GM18502 (cell line): ENCODE results near the gene KDM5B.
"Not testable (repeated sequence)": the region's sequence is repeated elsewhere in the genome, so short reads cannot be mapped to it uniquely, and the experiment has no call there.

ENCODE experiments used
- ATAC-seq: cut with Tn5 transposase; IDR thresholded peaks from one replicate; pipeline ENCODE4 v1.9.1; 2021; ENCODE audit warnings: mild to moderate bottlenecking; ENCODE audit not compliant: unreplicated experiment, poor library complexity

KDM5B gene

DNA sequence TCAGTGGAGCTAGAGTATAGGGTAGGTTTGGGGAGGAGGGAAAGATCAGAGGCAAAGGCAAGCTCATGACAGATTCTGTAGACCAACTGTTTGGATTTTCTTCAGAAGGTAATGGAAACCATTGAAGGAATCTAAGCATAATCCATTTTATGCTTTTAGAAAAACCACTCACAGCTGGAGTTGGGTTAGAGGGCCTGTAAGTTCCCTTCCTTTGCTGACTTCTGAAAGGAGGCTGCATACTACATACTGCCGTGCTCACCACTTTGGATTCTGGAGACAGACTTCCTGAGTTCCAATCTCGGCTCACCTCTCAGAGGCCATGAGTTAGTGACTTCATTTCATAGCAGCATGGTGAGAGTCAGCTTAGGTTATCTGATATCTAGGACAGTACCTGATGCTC lies 91.6 kb downstream of the KDM5B start:
- ATAC-seq = no peak

DNA sequence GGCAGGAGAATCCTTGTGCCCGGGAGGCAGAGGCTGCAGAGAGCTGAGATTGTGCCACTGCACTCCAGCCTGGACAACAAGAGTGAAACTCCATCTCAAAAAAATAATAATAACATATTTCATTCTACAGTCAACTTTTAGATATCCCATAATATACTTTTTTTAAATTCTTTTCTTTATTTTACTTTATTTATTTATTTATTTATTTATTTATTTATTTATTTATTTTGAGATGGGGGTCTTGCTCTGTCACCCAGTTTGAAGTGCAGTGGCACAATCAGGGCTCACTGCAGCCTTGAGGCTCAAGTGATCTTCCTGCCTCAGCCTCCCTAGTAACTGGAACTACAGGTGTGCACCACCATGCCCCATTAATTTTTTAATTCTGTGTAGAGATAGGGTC lies 94.0 kb downstream of the KDM5B start:
- ATAC-seq = not testable (repeated sequence)

DNA sequence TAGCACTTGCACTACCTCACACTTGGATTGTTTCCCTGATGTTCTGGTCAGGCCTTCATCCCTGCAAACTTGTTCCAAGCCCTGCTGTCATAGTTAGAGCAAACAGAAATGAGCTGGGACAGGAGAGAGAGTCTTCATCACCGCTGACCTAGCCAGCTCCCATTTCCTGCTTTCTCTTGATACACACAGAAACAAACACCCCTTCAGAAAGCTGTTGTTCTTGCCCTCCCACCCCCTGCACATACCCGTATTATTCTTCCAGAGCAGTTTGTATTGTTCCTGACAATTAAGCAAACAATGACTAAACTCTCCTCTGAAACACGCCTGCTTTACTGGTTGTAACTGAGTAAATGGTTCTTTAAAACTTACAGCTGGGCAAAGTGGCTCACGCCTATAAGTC lies 95.1 kb downstream of the KDM5B start:
- no peak for ATAC-seq

DNA sequence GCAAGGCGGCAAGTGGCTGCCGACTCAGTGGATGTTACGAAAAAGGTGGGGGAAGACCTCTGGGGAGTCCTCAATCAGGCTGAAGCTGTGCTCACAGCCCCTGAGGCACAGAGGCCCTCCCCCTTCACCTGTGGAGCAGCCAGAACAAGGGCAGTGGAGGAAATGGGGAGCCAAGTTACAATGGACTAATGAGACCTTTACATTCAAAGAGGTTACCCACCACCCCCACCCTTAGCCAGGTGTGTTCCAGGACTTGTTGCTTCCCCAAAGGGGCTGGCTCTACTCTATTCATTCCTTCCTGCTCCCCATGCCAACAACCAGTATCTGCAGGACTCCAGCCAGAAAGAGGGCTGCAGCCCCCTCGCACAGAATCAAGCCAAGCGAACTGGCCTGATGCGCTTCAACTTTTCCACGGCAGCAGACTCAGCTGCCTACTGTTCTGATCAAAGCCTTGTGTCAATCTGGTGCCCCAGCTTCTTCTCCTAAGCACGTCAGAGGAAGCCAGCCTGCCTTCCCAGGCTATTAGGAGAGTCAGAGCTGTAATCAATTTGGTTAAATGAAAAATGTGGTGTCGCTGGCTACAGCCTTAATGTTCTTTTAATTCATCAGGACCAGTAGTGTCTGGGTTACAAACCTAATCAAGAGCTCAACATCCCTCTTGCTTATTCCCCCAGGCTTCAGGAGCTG lies 96.1 kb downstream of the KDM5B start:
- no peak for ATAC-seq

DNA sequence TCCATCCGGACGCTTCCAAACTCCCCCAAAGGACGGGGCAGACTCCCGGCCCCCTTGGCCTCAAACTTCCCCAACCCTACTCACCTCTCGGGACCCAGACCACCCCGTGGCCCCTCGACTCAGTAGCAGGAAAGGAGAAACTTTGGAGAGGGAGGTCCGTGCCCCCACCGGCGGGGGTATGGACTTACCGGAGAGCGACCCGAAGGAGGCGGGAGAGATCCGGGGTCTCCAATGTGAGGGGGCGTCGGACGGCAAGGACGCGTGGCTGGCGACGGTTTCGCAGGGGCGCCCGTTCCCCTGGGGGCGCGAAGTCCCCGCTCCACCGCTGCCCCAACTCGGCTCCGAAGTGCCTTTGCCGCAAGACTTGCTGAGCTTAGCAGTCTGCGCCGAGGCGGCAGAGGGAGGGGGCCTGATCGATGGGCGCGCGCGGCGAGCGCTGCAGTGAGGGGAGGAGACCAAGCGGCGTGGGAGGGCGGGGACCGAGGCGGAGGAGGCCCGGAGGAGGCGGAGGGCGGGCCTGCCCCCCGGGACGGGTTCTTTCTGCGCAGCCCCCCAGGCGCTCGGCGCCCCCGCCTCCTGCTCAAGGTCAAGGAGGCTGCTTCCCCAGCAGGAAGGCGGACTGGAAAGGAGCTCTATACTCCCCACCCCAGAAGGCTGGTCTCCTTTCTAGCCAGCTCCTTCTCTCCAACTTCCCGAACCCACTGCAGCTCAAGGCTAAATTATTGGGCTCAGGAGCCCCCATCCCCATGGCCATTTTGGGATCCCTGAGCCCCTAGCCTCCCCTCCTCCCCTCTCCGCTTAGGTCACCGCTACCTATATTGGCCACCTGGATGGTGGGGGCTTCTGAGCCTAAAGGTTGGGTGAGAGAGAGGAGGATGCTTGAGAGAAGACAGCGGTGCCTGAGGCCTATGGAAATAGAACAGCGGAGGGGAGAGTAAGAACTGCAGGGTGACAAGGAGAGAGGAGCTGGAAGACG lies 97.9 kb downstream of the KDM5B start, which contains the start of gene SYT2:
TSS of gene SYT2 (minus strand) at position 385 of the 976 bp plus-strand sequence. CDS start 104,682 bp downstream, outside the sequence.
- ATAC-seq = no peak

DNA sequence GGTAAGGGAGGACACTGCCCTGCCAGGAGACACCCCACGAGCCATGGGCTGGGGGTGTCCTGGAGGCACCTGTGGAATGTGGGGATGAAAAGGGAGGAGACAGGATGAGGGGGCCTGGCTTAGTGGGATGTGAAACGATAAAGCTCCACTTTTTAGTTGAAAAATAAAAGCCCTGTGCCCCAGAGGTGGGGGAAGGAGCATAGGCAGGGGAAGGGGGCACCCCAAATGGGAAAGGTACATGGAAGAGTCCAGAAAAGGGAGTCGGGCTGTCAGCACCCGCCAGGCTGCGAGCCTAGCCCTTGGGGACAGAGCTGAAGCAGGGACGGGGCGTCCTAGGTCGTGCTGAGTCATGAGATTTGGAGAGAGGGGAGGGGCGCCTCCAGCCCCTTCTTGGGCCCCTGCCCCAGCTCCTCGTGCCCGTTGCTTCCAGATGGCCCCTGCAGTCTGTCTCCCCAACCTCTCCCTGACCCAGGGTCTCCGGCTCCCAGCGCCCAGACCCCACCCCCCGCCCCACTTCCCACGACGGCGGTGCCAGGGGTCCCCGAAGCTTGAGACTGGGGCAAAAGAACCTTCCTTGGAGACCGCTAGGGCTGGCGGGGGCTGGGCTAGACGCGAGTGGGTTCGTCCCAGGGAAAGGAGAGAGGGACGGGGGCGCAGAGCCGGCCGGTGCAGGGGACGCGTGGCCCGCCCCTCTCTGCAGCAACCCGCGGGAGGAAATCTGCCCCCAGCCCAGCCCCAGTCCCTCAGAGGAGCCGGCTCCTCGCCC lies 98.8 kb downstream of the KDM5B start:
- no peak for ATAC-seq

DNA sequence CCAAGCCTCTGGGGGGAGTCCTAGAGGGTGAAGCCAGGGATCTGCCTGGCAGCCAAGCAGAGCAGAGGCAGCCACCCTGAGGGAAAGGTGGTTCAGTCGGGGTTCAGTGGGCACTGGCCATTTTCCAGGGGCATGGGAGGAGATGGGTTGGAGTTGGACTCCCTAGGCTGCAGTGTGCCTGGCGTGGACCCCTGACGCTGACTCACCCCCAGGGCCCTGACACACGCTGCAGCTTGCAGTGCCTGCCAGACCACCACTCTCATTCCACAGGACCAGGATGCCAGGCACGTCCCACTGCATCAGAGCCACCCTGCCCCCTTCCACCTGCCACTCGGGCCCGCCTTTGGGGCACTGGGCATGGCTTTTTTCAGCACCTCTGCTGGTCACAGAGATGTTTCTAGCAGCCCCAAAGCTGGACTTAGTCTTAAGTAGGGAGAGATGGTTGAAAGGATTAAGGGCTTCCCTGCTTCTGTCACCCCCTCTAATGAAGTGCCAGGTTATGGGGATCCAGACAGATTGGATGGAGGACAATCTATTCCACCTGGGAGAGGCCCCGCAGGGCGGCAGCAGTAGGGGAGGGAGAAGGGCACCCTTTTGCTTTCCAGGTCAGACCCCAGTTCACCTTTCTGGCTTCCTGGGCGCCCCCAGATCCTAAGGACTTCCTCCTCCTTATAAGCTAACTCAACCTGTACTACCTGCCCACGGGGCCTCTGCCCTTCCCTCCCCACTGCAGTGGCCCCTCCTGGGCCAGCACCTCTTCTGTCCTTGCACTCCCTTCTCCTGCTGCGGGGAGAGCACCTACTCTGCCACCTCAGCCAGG lies 99.6 kb downstream of the KDM5B start:
- no peak for ATAC-seq

DNA sequence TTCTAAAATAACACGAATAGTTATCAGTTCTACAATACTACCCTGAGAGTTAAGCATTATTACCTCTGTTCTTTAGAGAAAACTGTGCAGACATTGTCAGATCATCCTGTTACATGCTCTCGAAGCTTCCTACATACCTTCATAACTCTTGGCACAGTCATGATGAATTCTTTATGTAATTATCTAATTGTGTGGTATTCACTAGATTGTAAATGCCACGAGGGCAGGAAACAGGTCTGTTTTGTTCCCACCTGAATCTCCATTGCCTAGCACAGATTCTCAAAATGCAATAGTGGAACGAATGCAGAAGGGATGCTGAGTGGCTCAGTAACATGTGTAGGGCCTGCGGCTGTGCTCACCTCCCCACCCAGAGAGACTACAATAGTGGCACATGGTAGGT lies 101.4 kb downstream of the KDM5B start:
- no peak for ATAC-seq

DNA sequence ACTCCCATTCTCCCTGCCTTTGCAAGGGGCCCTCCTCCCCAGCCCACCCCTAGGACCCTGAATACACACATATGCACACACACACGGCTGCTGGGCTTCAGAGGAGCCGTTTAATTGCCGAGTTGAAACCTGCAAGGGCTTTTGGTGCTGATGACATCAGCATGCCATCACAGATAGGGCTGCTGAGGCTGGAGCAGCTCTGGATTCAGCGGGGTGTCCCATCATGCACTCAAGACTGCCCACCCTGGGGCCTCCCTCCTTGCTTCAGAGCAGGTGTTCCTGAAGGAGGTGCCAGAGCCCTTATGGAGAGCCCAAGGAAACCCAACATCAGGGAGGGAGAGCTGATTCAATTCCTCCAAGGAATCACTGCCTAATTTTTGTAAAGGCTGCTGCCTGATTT lies 103.6 kb downstream of the KDM5B start:
- no peak for ATAC-seq

DNA sequence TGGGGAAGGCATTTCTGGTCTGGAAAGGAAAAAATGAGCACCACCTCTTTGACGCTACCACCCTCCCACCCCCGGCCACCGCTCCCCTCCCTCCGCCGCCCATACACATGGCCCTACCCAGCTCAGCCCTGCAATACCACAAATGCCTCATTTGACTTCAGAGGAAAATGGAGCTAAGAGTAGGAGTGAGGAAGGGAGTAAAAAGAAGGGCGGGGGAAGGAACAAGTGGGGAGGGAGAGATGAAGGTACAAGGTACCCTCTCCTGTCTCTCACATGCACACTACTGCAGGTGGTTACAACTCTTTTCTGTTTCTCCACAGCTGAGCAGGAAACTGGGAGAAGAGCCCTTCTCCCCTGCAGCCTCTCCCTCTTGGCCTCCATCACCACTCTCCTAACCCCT lies 105.0 kb downstream of the KDM5B start:
- no peak for ATAC-seq

DNA sequence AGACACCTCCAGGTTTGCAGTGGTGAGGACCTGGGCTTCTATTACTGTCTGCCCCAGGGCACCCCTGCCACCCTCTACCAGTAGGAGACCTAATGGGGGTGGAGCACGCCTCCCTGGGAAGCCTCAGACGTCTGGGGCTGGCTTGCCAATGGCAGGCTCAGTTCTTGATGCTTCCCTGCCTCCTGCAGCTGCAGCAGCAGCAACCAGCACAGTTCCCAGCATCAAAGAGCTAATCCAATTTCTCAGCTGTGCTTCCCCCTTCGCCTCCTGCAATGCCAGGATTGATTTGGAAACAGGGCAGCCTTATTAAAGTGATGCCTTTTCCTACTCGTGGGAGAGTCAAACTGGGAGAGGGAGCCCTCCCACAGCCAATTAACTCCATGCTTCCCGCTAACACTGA lies 106.1 kb downstream of the KDM5B start:
- no peak for ATAC-seq

DNA sequence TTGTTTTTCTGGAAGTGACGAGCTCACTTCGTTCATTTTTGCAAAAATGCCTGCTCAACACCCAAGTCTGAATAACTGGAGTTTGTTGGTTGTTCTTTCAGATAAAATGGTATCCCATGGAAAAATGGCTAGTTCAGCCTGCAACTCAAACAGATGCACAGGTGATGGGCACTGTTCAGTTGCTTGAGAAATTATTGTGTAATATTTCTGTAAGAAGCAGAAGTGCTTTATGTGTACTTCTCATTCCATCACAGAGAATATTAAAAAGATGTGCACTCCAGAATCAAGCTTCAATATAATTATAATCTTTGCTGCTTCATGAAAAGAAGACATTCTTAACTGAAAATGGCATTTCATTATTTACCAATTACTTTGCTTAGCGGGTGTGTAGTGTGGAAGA lies 107.0 kb downstream of the KDM5B start:
- ATAC-seq = no peak

DNA sequence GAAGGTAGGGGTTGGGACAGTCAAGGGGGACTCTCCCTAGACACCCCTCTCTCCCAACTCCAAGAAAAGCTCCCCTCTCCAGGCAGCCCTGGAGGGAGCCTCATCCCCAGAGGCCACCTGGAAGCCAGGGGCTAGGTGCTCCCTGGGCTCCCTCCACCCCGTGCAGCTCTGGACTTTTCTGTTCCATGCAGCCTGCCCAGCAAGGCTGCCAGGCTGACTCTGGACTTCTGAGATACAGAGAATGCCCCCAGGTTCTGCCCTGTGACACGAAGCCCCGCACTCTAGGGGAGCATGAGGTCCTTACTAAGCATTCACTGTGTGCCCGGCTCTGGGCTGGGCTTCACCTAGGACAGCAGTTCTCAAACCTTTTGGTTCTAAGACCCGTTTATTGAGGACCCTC lies 108.2 kb downstream of the KDM5B start:
- ATAC-seq = no peak

DNA sequence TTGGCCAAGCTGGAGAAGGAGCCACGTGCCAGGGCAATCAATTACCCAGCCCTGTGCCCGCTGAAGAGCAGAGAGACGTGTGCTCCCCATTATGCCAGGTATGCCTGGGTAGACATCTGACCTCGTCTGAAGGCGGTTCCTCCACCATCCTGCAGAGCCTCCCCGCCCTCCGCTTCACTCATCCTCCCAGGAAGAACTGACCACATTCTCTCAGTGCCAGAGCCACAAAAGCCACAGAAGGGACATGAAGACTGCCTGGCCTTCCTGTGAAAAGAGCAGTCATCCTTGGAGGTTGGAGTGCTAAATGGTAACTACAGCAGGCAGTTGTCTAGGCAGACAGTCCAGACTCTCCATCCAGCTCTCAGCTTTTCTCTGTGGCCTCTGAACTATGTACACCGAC lies 109.9 kb downstream of the KDM5B start:
- no peak for ATAC-seq

DNA sequence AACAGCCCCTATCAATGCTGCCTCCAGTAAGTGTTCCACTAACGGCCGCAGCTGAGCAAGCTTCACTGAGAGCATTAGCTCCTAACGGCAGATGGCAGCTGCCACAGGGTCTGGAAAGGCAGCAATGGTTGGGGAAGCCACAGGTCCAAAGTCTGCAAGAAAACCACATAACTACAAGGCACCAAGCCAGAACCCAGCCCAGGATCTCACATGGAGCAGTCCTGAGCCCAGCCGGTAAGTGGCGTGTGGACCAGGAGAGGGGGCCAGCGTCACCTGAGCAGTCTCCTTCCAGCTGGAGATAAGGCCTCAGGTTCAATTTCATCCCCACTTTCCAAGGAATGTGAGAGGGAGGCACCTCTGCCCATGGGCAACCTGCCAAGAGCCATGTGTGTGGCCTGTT lies 111.2 kb downstream of the KDM5B start:
- ATAC-seq = no peak

DNA sequence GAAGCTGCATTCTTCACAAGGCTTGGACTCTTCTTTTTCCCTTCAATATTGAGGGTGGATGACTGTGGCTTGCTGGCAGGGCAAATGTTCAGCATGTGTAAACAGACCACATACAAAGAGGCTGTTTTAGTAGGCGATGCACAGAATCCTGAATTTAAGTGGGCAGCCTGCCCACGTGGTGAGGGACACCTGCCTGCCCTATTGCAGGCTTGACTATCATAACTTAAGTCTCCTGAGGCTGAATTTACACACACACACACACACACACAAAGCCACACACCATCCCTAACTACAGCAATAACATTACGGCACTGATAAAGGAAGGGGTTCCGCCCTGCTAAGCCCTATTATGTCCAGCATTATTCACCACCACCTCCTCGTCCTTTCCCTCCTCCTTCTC lies 113.9 kb downstream of the KDM5B start:
- ATAC-seq = no peak

DNA sequence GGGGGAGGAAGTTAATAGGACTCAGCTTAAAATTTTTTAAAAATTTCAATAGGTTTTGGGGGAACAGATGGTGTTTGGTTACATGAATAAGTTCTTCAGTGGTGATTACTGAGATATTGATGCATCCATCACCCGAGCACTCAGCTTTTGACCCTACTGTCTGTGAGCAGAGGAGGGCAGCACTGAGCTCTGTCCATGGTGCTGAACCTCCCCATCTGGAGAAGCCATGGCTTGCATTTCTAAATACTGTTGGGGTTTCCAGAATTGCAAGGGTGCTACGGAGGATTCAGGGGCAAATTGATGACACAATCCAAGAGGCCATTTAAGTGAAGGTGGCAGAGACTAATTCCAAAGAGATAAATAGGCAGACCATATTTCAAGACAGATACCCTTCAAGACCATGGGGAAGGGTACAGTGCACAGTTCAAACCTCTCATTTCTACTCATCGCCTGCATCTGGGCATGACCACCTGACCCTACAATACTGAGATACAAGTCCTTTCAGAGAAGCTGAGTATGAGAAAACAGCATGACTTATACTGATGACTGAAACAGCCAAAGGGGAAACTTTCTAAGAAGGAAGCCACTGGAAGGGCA lies 115.2 kb downstream of the KDM5B start:
- ATAC-seq = no peak

DNA sequence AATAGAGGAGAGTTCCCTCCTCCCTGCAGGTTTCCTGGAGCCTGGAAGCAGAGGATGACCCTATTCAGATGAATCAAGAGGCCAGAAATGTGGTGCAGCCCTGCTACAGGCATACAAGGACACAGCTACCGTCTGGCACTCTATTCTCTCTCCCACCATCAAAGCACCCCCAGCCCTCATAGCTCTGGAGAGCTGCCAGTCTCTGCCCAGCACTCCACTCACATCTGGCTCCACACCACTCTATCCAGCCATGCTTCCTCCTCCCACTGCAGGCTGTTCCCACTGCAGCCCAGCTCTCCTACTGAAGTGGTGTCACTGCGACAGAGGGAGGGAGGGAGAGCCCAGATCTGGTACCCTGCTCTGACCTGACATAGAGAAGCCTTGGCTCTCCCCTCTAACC lies 116.4 kb downstream of the KDM5B start:
- no peak for ATAC-seq

DNA sequence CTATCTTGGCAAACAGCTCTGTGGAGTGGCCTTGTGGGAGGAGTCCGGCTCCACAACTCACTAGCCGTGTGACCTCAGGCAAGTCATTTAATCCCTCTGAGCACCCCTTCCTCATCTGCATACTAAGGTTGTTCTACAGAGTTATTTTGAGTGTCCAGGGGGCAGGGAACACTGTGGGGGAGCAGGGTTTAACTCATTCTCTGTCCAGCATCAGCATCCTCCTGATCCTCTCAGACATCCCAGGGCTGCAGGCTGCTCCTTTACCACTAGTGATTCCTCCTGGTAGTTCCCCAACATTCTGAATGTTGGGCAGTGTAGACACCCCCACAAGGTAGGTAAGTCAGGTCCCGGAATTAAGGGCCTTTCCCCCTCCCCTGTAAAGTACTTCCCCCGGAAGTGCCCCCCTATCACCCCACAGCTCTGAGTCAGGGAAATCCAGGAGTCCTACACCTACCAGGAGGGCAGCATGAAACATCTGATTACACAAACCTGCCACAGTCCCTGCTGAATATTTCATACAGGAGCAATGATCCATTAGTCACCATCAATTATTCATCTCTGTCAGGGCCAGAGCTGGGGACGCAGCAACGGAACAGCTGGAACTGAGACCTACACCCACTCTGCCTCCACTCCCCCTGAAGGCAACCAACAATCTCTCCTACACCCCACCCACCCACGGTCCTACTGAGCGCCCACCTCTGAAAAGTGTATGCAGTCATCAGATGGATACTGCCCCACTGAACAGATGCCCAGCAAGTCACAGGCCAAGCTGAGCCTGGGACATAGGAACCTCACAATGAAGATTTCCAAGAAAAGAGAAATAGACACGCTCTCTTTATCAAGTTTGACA lies 118.5 kb downstream of the KDM5B start:
- no peak for ATAC-seq
